ENCODE measurements around the gene ELFN1.

The ELFN1 gene

DNA sequence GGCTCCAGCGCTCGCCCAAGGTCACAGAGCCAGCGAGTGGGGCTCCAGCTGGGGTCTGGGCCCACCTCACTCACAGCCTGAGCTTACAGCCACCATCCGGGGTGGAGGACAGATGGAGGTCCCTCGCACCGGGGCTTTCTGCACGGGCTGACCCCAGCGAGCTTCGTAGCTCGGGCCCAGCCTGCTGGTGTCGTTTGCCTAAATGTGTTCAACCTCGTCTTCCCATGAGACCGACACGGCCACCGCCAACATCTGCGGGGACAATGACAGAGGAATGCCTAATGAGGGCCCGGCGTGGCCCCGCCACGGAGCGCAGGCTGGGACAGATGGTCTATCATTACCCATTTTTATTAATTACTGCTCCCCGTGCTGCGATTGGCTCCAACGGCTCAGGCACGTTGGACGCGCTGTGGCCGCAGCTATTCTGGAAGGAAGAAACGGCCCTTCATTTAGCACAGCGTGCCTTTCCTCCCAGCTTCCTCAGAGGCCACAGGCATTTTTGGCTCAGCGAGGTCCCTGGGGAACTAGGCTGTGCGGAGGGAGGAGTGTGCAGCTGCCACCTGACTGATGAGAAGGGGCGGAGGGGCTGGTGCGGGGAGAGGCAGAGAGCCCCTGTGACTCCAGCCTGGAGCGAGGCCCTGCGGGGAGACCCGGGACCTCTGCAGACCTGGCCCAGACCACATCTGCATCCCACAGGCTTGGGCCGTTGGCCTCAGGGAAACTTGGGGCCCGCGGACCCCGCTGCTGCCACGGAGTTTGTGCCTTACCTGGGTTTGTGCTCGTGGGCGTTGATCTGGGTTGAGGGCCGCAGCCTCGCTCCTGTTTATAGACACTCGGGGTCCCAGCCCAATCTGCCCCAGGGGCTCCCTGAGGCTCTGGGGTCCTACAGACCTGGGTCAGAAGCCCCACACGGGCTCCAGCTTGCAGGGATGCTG, 22.9 kb upstream of the ELFN1 start:
- no peaks in the 10 kb centered on the region for H3K9me3 ChIP-seq
- no peaks in the 10 kb centered on the region for H3K4me1 ChIP-seq (ENCODE audit: control insufficient read depth in 1 of 2, insufficient read depth in 1 of 2, low read depth in 1 of 2, low read length in 1 of 2)
- TF ChIP-seq, protein P1, sequence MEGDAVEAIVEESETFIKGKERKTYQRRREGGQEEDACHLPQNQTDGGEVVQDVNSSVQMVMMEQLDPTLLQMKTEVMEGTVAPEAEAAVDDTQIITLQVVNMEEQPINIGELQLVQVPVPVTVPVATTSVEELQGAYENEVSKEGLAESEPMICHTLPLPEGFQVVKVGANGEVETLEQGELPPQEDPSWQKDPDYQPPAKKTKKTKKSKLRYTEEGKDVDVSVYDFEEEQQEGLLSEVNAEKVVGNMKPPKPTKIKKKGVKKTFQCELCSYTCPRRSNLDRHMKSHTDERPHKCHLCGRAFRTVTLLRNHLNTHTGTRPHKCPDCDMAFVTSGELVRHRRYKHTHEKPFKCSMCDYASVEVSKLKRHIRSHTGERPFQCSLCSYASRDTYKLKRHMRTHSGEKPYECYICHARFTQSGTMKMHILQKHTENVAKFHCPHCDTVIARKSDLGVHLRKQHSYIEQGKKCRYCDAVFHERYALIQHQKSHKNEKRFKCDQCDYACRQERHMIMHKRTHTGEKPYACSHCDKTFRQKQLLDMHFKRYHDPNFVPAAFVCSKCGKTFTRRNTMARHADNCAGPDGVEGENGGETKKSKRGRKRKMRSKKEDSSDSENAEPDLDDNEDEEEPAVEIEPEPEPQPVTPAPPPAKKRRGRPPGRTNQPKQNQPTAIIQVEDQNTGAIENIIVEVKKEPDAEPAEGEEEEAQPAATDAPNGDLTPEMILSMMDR (IDR thresholded peaks at IDR 0.05) = no peak
- no peaks in the 10 kb centered on the region for H3K36me3 ChIP-seq
- H3K27me3 ChIP-seq = peaks cover 23% of the 10 kb centered on the region
- no peak overlapping the region for H3K4me3 ChIP-seq (ENCODE audit: low read depth in 1 of 2, low read length in 1 of 2)
- no peak overlapping the region for H3K27ac ChIP-seq

DNA sequence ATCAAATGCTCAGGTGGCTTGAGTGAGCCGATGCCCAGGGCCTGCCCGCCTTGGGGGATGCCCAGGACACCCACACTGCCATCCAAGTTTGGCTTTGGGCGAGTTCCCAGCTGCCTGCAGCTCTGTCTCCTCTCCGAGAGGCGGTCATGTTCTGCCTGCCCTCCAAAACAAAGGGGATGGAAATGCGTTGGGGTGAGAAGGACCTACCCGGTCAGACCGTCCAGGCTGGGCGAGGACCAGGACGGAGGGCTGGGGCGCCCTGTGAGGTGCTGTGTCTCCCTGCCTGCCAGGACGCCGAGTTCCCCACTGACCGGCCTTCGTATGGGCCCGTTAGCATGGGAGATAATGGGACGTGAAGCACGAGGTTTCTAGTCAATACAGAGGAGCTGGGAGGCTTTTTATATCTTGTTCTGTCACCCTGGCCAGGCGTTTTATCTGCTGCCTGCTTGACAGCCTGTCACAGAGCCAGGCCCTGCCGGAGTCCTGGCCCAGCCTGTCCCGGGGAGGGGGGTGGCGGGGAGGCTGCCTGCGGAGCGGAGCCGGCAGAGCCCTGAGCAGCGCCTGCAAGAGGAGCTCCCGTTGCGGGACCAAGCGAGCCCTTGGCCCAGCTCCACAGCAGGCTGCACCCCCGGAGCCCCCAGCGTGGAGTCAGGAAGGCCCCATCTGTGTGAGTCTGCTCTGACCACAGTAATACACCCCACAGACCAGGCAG, 22.0 kb upstream of the ELFN1 start:
- TF ChIP-seq, protein P1 (IDR thresholded peaks at IDR 0.05) = no peak
- no peaks in the 10 kb centered on the region for H3K9me3 ChIP-seq
- no peaks in the 10 kb centered on the region for H3K36me3 ChIP-seq
- no peak overlapping the region for H3K27ac ChIP-seq
- H3K4me3 ChIP-seq (ENCODE audit: low read depth in 1 of 2, low read length in 1 of 2) = no peak overlapping the region
- peaks cover 23% of the 10 kb centered on the region for H3K27me3 ChIP-seq
- H3K4me1 ChIP-seq (ENCODE audit: control insufficient read depth in 1 of 2, insufficient read depth in 1 of 2, low read depth in 1 of 2, low read length in 1 of 2) = no peaks in the 10 kb centered on the region

DNA sequence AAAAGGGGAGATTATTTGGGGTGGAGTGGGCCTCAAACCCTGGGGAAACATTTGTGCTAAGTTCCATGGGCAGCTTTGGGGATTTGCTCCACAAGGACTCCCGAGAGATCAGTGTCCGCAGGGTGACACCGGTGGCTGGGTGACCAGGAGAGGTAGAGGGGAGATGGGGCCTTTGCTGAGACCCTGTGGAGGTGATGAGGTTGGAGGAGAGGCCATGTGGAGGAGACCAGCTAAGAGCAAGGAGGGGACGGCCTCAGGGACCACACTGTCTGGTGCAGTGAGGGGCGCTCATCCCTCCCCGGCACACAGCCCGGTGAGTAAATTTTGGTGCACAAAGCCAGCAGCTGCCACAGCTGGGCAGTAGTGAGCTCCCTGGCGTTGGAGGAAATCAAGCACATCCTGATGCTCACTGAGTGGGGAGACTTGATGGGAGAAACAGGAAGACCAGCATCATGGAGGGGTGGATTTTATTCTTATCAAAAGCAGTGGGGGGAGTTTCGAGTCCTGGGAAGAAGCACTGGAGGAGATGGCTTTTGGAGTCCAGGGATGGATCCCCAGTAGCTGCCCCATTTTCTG, 20.2 kb upstream of the ELFN1 start:
- TF ChIP-seq, protein P1 (IDR thresholded peaks at IDR 0.05) = no peak
- Histone ChIP-seq H3K4me3 (ENCODE audit: low read depth in 1 of 2, low read length in 1 of 2) (no peak overlapping the region), H3K9me3 (no peaks in the 10 kb centered on the region), H3K4me1 (ENCODE audit: control insufficient read depth in 1 of 2, insufficient read depth in 1 of 2, low read depth in 1 of 2, low read length in 1 of 2) (no peaks in the 10 kb centered on the region), H3K27me3 (peaks cover 23% of the 10 kb centered on the region), H3K27ac (no peak overlapping the region), H3K36me3 (no peaks in the 10 kb centered on the region)

DNA sequence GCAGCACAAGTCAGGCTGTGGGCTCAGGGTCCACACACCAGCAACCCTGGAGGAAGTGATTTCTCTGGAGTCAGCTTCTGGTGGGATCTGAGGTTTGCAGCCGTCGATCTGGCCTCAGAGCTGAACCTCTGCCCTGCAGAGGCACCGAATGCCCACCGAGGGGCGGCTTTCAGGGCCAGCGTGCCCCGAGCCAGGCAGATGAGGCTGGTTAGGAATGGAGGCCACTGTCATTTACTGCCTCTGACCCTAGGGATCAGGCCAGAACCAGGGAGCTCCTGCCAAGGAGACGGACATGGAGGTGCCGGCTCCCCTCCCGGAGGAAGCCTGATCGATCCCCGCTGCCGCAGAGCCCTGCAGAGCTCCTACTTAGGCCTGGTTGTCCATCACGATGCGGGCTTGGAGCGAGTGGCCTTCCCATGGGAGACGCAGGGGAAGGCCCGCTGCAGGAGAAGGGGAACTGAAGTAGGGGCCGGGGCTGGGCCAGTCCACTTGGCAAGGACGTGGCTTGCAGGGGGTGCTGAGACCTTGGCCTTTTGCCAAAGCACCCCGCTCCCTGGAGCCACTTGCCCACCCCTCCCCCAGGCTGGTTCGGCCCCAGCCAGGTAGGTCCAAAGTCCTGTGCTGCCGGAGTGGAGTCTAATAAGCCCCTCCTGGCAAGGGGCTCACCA, 19.6 kb upstream of the ELFN1 start:
- Histone ChIP-seq H3K36me3 (no peaks in the 10 kb centered on the region), H3K27me3 (peaks cover 23% of the 10 kb centered on the region), H3K4me3 (ENCODE audit: low read depth in 1 of 2, low read length in 1 of 2) (no peak overlapping the region), H3K4me1 (ENCODE audit: control insufficient read depth in 1 of 2, insufficient read depth in 1 of 2, low read depth in 1 of 2, low read length in 1 of 2) (no peaks in the 10 kb centered on the region), H3K9me3 (no peaks in the 10 kb centered on the region), H3K27ac (no peak overlapping the region)
- TF ChIP-seq, protein P1 (IDR thresholded peaks at IDR 0.05) = no peak

DNA sequence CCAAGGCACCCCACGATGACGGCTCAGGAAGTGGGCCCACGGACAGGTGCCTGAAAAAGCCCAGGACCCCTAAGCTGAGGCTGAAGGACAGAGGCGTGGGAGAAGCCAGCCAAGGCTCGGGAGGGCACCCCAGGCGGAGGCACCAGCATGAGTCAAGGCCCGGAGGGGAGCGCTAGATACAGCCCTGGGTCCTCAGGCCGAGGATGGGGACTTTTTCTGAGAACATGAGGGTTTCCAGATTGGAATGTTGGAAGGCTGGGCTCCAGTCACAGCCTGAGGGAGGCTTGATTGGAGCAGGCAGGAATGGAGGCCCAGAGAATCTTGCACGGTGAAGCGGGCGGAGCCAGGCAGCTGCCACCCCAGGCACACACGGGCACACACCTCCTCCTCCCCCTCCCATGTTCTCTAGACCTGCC, 19.0 kb upstream of the ELFN1 start:
- Histone ChIP-seq H3K4me3 (ENCODE audit: low read depth in 1 of 2, low read length in 1 of 2) (no peak overlapping the region), H3K27me3 (peaks cover 27% of the 10 kb centered on the region), H3K4me1 (ENCODE audit: control insufficient read depth in 1 of 2, insufficient read depth in 1 of 2, low read depth in 1 of 2, low read length in 1 of 2) (no peaks in the 10 kb centered on the region), H3K36me3 (no peaks in the 10 kb centered on the region), H3K9me3 (no peaks in the 10 kb centered on the region), H3K27ac (no peak overlapping the region)
- TF ChIP-seq, protein P1 (IDR thresholded peaks at IDR 0.05) = no peak

All from neutrophil (primary cell).